HG02642 (cell line): Measurements from ENCODE around the gene PPP1R9A.

Source experiments
- ATAC-seq: cut with Tn5 transposase; IDR thresholded peaks from one replicate; pipeline ENCODE4 v1.9.1; 2021; ENCODE audit warnings: mild to moderate bottlenecking; ENCODE audit not compliant: unreplicated experiment, poor library complexity

PPP1R9A gene

DNA sequence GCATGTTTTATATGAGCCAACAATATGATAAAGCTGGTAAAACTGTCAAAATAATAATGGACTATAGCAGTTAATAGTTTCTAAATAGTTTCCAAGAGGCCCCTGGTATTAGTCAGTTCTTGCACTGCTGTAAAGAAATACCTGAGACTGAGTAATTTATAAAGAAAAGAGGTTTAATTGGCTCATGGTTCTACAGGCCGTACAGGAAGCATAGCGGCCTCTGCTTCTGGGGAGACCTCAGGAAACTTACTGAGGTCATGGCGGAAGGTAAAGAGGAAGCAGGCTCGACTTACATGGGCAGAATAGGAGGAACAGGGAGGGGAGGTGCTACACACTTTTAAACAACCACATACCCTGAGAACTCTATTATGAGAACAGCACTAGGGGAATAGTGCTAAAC lies 104.6 kb downstream of the PPP1R9A start:
- no peak for ATAC-seq

DNA sequence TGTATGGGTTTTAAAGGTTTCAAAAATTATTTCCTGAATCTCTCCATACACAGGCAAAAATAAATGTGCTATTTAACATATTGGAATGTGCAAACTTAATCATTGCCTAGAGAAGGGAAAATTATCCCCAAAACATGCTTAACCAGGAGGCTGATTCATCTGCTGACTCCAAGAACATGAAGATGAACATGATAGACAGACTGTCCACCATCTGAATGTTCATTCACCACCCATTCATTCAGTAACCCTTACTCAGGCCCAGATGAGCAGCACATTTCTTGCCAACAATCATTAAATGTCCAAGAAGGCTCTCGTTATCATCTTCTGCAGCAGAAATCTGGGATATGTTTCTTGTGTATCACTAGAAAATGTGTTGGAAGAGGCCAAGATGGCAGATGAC lies 110.6 kb downstream of the PPP1R9A start:
- ATAC-seq: no peak

DNA sequence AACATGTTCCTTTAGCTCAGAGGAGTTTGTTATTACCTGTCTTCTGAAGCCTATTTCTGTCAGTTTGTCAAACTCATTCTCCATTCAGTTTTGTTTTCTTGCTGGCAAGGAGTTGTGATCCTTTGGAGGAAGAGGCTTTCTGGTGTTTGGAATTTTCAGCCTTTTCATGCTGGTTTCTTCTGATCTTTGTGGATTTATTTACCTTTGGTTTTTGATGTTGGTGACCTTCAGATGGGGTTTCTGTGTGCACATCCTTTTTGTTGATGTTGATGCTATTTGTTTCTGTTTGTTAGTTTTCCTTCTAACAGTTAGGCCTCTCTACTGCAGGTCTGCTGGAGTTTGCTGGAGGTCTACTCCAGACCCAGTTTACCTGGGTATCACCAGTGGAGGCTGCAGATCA lies 118.6 kb downstream of the PPP1R9A start:
- ATAC-seq: no peak

DNA sequence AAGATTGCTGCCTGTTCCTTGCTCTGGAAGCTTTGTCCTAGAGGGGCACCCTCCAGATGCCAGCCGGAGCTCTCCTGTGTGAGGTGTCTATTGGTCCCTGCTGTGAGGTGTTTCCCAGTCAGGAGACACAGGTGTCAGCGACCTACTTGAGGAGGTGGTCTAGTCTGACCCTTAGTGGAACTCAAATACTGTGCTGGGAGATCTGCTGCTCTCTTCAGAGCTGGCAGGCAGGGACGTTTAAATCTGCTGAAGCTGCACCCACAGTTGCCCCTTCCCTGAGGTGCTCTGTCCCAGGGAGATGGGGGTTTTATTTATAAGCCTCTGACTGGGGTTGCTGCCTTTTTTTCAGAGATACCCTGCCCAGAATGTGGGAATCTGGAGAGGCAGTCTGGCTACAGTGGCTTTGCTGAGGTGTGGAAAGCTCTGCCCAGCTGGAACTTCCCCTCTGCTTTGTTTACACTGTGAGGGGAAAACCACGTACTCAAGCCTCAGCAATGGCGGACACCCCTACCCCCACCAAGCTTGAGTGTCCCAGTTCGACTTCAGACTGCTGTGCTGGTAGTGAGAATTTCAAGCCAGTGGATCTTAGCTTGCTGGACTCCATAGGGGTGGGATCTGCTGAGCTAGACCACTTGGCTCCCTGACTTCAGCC lies 119.2 kb downstream of the PPP1R9A start:
- no peak for ATAC-seq

DNA sequence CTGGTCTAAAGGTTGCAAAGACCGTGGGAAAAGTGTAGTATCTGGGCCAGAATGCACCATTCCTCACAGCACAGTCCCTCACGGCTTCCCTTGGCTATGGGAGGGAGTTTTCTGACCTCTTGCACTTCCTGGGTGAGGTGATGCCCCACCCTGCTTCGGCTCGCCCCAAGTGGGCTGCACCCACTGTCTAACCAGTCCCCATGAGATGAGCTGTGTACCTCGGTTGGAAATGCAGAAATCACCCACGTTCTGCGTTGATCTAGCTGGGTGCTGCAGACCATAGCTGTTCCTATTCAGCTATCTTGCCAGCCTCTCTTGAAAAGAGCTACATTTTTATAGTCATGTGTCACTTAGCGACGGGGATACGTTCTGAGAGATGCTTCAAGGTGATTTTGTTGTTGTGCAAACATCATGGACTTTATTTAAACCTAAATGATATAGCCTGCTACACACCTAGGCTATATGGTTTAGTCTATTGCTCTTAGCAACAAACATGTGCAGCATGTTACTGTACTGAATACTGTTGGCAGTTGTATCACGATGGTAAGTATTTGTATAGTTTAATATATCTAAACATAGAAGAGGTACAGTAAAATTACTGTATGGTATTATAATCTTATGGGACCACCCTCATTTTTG lies 120.0 kb downstream of the PPP1R9A start:
- ATAC-seq: no peak

DNA sequence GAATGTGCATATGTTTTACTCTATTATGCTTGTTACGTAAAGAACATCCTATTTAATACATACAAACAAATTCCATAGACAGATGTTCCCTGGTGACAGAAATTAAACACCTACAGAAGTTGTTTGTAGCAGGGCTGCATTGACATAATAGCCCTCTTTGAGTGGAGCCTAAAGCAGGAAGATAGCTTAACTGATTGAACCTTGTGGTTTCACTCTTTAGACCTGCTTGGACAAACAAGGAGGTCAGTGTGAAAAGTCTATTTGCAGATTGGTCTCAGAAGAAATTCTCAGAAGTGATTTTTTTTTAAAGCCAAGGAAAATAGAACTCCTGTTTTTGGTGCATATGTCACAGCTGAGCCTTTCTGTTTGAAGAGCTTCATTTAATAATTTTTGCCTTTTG lies 121.3 kb downstream of the PPP1R9A start:
- ATAC-seq: no peak

DNA sequence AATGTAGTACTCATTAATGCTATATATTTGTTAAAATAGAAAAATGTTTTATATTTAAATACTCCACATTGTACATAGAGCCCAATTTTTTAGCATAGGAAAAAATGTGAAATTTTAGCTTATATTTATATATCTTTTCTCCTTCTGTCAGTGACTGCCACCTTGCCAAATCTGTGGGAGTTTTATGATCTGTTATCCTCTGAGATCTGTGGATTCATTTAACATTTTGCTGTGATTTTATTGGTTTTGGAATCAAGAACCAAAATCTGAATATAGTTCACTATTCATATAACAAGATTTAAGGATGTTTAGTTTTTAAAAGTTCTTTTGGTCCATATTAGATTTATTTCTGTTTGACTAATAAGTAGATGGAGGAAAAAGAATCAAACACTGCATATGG lies 127.9 kb downstream of the PPP1R9A start:
- no peak for ATAC-seq

DNA sequence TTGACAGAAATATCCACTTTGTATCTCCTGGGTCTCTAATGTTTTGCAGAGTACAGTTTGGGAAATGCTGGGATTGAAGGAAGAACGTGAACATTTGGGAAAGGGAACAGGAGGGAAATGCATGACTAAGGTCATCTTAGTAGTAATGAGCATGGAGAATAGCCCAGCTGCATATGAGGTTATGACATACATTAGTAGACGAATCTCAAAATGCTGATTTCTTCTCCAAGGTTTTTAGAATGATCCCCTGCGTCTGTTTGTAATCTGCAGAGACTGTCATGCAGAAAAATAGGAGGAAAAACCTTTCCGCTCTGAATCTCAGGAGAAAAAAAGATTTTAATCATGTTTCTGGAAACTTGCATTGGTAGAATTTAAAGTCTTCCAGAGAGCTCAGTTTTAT lies 133.6 kb downstream of the PPP1R9A start:
- ATAC-seq: no peak

DNA sequence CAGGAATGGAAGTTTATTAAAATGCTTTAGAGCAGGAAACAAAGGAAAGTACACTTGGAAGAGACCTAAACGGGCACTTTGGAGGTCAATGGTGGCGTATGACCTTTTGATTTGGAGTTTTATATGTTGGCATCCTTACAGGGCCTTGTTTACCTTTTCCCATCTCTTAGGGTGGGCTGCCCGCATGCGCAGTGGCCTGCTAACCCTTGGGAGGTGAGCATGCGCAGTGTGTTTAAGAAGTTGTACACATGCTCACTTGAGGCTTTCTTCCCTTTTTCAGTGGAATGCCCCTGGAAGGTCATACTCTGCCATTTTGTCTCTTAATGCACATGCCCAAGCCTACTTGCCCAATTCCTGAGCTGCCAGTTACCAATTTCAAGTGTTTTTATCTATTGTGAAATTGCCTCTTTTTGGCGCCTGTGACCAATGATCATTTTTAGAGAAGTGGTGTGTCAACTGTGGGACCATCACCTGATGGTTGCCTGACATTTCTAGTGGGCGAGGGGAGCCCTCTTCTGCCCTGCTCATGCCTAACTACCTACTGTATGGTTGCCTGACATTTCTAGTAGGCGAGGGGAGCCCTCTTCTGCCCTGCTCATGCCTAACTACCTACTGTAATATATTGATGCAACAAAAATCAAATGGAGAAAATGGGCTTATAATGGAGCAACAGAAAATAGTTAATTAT lies 138.0 kb downstream of the PPP1R9A start:
- no peak for ATAC-seq

DNA sequence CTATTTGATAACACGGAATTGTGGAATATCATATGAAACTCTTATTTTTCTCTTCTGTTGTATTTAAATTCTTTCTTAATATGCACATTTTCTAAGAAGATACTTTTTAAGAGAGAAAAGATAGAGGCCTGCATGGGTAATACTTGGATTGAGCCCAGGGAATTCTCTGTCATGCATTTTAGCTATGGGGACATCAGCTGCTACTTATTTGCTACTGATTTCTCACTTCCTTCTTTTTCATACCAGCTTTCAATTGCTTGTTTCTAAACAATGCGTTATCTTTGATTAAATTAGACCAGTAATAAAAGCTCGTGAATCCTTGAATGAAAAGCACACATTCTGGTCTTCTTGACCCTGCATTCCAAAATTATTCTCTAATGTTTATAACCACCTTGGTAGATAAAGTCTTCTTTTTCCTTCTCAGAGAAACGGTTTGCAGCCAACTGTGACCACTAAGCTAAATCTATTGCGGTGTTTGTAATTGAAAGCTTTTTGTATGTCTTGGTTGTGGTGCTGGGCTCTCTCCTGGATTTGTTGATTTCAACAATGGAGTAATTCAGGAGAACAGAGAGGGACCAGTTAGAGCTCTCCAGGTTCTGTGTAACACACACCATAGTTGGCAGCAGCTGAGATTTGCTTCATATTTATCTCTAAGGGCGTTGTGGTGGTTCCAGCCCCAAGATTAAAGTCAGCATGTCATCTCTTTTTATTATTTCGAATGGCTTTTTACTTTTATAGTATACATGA lies 139.3 kb downstream of the PPP1R9A start:
- no peak for ATAC-seq

DNA sequence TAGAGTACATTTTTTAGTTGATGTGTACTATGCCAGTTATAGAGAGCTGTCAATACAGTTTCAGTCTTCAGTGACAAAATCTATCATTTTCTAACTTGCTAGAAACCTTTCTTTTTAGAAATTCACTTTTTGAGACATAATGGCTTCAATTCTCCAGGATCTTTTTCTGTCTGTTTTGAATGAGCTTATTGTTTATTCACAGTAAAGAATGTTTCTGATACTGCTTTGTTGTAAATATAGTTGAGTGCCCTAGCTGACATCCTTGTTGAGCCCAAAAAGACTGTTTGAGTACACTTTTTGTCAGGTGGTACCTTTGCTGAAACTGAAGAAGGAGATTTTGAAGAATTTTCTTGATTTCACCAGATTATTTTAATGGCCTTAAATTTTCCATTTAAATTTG lies 139.9 kb downstream of the PPP1R9A start:
- no peak for ATAC-seq

DNA sequence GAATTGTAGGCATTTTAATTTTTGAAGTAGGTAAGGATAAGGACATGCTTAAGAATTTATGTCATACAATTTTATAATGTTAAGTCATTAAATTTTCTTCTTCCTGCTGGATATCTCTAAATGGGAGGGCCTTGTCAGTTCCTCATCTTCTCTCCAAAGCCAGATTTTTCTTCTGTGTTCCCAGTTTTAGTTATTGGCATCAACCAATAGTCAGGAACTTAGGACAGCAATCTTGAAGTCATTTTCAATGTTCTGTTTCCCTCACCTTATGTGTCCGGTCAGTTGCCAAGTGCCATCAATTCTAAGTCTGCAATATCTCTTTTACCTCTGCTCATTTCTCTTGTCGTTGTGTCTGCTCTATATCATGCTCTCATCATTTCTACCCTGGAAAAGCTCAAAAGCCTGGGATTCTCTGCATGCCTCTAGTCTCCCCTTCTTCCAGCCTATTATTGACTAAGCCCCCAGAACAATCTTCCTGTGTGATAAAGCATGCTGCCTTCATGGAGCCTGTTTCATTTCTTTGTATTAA lies 145.2 kb downstream of the PPP1R9A start:
- ATAC-seq: no peak

DNA sequence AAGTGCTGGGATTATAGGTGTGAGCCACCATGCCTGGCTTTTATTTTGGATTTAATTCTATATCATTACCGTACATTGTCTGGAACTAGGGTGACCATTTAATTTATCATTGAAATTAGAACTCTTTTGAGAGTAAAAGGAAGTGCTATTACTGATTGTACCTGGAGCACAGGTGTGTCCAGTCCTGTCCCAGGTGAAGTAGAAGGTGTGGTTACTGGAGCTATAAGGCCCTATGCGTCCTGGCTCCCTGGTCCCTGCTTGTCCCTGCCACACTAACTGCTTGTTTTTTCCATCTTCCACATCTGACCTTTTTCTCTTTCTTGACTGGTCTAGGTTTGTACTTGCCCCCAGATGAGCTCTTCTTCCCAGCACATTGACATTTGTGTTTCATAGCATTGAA lies 147.0 kb downstream of the PPP1R9A start:
- ATAC-seq: no peak

DNA sequence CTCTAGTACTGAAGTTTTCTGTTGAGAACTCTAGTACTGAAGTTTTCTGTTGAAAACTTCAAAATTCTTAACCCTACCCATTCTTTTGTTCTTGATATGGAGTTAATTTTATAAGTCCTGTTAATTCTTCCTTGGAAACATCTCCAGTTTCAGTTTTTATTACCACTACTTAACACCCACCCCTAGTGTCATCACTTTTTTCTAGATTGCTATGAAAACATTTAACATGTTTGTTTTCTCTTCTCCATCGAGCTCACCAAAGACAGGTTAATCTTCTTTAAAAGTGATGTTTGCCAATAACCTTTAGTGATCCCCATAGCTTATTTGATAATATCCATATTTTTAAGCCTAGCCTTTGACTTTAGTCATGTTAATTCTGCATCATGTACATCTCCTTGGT lies 147.9 kb downstream of the PPP1R9A start:
- no peak for ATAC-seq

DNA sequence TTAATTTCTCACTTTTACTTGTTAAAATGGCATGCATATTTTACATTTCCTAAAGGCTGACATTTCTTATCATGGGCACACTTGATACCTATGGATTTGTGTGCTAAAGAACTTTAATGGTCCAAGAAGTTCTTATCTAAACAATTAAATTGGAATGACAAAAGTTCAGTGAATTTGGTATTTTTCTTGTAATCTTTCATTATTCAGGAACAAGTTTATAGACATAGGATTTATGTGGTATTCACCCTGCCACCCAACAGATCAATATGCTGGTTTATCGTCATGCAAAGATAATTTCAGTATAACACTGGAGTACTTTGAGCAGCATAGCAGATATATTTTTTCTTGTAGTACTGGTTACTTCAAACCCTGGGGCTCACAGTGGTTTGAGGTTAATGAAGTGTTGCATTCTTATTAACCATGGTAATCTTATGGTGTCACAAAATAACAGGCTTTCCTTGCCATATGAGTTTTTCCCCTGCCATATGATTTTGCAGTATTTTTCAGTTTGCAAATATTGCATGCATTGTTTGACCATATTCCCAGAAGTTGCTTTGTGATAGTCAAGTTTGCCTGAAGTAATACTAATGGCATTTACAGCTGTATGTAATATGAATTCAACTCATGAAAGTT lies 148.8 kb downstream of the PPP1R9A start:
- no peak for ATAC-seq

DNA sequence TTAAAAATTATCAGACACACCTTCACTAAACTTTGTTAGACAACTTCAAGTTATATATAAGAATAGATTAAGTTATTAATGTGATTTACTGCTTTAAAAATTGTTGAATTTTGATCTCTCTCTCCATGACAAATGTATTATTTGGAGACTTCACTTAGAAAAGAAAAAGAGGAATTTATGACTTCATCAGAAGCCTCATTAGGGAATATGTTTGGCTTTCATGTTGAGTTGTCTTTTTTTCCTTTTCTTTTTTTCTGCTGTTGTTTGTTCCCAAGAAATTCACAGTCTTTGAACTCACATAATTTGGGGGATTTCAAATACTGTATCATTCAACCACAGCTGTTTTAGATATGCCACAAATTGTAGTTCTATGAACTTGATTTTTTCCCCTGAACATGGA lies 149.5 kb downstream of the PPP1R9A start:
- no peak for ATAC-seq

DNA sequence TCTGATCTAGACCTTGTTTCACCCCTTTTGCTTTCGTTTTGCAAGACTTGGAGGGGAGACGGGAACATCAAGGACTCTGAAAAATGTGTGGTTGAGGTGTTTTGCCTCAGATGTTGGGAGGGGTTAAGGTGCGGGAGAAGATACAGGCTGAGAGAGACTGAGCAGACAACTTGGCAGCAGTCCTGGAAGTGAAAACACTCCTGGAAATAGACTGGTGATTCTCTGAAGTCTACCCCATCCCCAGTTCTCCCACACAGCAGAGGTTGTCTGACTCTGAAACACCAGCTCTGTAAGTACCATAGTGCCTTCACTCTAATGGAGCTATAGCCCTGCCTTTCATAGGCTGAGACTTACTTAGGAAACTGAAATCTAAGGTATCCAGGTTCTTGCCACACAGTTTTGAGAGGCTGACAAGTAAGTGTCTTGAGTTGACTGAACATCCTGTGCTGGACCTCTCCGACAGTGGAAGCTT lies 152.5 kb downstream of the PPP1R9A start:
- ATAC-seq: no peak

DNA sequence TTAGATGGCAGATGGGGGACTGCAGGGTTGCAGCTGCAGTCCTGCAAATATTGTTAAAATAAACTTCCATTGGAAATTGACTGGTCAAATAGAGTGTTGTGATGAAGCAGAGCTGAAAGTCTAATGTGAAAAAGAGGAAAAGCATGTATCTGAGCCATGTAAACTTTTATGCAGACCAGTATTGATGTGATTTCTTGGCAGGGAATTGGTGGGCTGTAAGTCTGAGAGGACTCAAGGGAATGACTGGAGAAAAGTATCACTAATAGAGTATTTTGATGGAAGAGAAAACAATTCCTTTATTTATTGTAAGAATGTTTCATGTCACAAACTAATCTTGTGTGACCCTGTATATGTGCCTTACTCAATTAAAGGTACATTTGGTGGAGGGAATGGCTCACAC lies 155.5 kb downstream of the PPP1R9A start:
- ATAC-seq: no peak

DNA sequence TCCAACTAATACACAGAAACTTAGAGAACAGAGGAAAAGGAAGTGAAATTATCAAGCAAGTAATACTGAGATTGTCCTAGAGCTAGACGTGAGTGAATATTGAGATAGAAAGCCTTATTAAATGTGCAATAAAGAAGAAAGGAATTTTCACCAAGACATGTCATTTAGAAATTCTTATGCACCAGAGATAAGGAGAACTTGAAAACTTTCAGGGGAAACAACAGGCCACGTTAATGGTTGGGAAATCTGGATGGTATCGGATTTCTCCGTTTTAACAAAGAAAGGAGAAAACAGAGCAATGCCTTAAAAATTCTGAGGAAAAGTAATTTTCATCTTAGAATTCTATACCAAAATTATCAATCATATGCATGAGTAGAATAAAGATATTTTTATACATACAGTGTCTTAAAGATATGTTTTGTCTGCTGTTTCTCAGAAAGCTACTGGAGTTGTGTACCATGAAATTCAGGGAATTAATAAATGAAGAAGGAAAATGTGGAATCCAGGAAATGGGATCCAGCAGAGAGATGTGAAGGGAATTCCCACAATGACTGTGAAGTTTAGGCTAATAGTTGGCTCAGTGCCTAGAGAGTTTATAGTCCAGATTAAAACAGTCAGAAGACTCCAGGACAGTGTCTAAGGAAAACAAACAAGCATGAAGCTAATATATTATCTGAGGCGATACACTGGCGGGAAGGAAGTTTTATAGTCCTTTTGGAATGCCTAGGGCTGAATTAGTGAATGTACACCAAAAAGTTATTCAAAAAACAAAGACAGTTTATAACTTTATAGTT lies 159.5 kb downstream of the PPP1R9A start:
- no peak for ATAC-seq
